Measurements from ENCODE around the gene ETV1.
"Not testable (repeated sequence)": the region's sequence is repeated elsewhere in the genome, so short reads cannot be mapped to it uniquely, and the experiment has no call there.

- TF ChIP-seq POLR2AphosphoS5 (IDR thresholded peaks at IDR 0.05; ENCODE audit: low read depth); GABPA (IDR thresholded peaks at IDR 0.05; ENCODE audit: low read depth); SPI1 (IDR thresholded peaks at IDR 0.05; ENCODE audit: borderline replicate concordance, low read depth): not testable (repeated sequence)
- TF ChIP-seq, protein P1, sequence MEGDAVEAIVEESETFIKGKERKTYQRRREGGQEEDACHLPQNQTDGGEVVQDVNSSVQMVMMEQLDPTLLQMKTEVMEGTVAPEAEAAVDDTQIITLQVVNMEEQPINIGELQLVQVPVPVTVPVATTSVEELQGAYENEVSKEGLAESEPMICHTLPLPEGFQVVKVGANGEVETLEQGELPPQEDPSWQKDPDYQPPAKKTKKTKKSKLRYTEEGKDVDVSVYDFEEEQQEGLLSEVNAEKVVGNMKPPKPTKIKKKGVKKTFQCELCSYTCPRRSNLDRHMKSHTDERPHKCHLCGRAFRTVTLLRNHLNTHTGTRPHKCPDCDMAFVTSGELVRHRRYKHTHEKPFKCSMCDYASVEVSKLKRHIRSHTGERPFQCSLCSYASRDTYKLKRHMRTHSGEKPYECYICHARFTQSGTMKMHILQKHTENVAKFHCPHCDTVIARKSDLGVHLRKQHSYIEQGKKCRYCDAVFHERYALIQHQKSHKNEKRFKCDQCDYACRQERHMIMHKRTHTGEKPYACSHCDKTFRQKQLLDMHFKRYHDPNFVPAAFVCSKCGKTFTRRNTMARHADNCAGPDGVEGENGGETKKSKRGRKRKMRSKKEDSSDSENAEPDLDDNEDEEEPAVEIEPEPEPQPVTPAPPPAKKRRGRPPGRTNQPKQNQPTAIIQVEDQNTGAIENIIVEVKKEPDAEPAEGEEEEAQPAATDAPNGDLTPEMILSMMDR (IDR thresholded peaks at IDR 0.05; ENCODE audit: insufficient read depth, low read length): not testable (repeated sequence)
Measured at GRCh38 chr7:13918333-13918732, 71.1 kb downstream of the ETV1 start.
